Fibroblast of lung (primary cell): ENCODE data around the gene RFNG. TPM values are rescaled to one million over a fixed set of nuclear protein-coding genes. Genes with fewer than 3 reads are reported as not detected.

ENCODE experiments used
- DNase-seq, 2 donors: peaks; one replicate each; pipeline versions ENCODE4 v3.0.0 to v3.0.0-alpha.2; 2010; ENCODE audit warnings: low read depth in 2 of 2
- H2AFZ ChIP-seq: 2 replicates; pipeline ENCODE4 v1.5.1; 2012; ENCODE audit warnings: low read length, control low read depth, inconsistent platforms
- H3K27ac ChIP-seq: 2 replicates; pipeline ENCODE4 v1.5.1; 2011; ENCODE audit warnings: low read length, control low read depth; ENCODE audit not compliant: insufficient read depth
- H3K27me3 ChIP-seq: 2 replicates; pipeline ENCODE4 v1.5.1; 2011; ENCODE audit warnings: mild to moderate bottlenecking, low read length; ENCODE audit not compliant: control insufficient read depth, insufficient read depth
- H3K36me3 ChIP-seq: 2 replicates; pipeline ENCODE4 v1.5.1; 2011; ENCODE audit warnings: low read length; ENCODE audit not compliant: control insufficient read depth, insufficient read depth
- H3K4me1 ChIP-seq: 2 replicates; pipeline ENCODE4 v1.5.1; 2011; ENCODE audit warnings: low read length; ENCODE audit not compliant: control insufficient read depth, insufficient read depth; ENCODE audit errors: extremely low read depth
- H3K4me2 ChIP-seq: 2 replicates; pipeline ENCODE4 v1.5.1; 2011; ENCODE audit warnings: low read length, control low read depth; ENCODE audit not compliant: insufficient read depth; ENCODE audit errors: extremely low read depth
- H3K4me3 ChIP-seq, 4 experiments: fragments of 200-600 bp in 1 of 4; sonication (generic) in 1 of 4; replicated peaks in 1 of 4; 2 replicates each; pipeline ENCODE4 v1.5.1; 2011 to 2016; ENCODE audit warnings: low read length in 4 of 4, low read depth in 3 of 4, mild to moderate bottlenecking in 3 of 4, control low read depth in 2 of 4, inconsistent platforms in 1 of 4, mixed read lengths in 1 of 4; ENCODE audit not compliant: insufficient read depth in 1 of 4; ENCODE audit errors: control extremely low read depth in 1 of 4
- H3K79me2 ChIP-seq: 2 replicates; pipeline ENCODE4 v1.5.1; 2012; ENCODE audit warnings: mild to moderate bottlenecking, low read length, inconsistent platforms; ENCODE audit not compliant: control insufficient read depth, insufficient read depth
- H3K9ac ChIP-seq: 2 replicates; pipeline ENCODE4 v1.5.1; 2011; ENCODE audit warnings: mild to moderate bottlenecking, low read length, control low read depth; ENCODE audit not compliant: insufficient read depth
- H3K9me3 ChIP-seq: 2 replicates; pipeline ENCODE4 v1.5.1; 2012; ENCODE audit warnings: low read depth, low read length; ENCODE audit not compliant: control insufficient read depth, insufficient read depth
- H4K20me1 ChIP-seq: 2 replicates; pipeline ENCODE4 v1.5.1; 2011; ENCODE audit warnings: low read length; ENCODE audit not compliant: control insufficient read depth, insufficient read depth; ENCODE audit errors: extremely low read depth
- CTCF ChIP-seq, 2 donors: IDR thresholded peaks in 1 of 2; conservative IDR thresholded peaks in 1 of 2; 1 replicate in 1 of 2; 2 replicates in 1 of 2; pipeline ENCODE4 v1.5.1; 2011 to 2012; ENCODE audit warnings: low read length in 2 of 2, control low read depth in 1 of 2, inconsistent platforms in 1 of 2, low read depth in 1 of 2, mild to moderate bottlenecking in 1 of 2
- EZH2 ChIP-seq: IDR thresholded peaks from 2 replicates; pipeline ENCODE4 v1.5.1; 2012; ENCODE audit warnings: low read length, control low read depth, mild to moderate bottlenecking; ENCODE audit errors: missing control alignments
- polyA plus RNA-seq, 2 donors: library from polyadenylated mRNA; depleted of rRNA in 1 of 2; stranded (reverse) in 1 of 2; unstranded in 1 of 2; fragments of >200 nt; gene quantifications; 2 replicates each; pipeline ENCODE4 v1.2.1, GENCODE V29; 2011 to 2012; ENCODE audit warnings: missing spikeins in 1 of 2
- total RNA-seq: library from RNA; depleted of rRNA; stranded (reverse); fragments of >200 nt; gene quantifications from 2 replicates; pipeline ENCODE4 v1.2.1, GENCODE V29; 2014

The RFNG gene
- total and polyA plus RNA-seq, 2 donors (not counting 1 experiment from before 2014, with no cell fraction given), result 14.5 to 48.9 TPM

DNA sequence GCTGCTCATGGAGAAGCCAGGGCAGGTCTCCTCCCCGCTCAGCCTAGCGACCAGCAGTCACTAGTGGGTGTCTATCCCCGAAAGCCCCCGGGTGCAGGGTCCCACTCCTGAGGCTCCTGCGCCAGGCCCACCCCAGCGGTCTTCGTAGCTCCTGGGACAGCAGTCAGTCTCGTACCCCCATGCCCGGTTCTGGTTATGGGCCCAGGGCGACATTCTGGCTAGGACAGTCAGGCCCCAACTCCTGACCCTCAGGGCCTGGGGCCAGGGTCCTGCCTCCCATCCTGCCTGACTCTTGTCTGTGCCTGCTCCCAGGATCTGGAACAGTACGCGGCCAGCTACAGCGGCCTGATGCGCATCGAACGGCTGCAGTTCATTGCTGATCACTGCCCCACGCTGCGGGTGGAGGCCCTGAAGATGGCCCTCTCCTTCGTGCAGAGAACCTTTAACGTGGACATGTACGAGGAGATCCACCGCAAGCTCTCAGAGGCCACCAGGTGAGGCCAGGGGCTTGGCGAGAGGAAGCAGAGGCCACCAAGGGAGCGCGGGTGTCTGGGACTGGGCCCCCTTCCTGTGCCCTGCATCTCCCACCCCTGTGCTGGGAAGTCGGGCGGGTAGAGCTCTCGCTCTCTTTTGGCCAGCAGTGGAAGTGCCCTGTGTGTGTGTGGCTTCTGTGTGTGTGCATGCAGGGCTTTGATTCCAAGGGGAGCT lies 2.1 kb upstream of the RFNG start:
- H3K9me3 ChIP-seq, result no peaks in the 10 kb centered on the region
- TF ChIP-seq CTCF (conservative IDR thresholded peaks at IDR 0.05 in 1 of 2, IDR thresholded peaks at IDR 0.05 in 1 of 2; ENCODE audit: low read depth in 1 of 2, low read length in 2 of 2) (no peak), EZH2 (no peak)
- no peaks in the 10 kb centered on the region for H3K27me3 ChIP-seq
- peak overlapping the region in 1 of 4 experiments; percentile 80 for H3K4me3 ChIP-seq
- no peak overlapping the region for H3K9ac ChIP-seq
- peaks cover 21% of the 10 kb centered on the region for H3K79me2 ChIP-seq
- H3K27ac ChIP-seq, result no peak overlapping the region
- H3K4me2 ChIP-seq, result no peak overlapping the region
- no peak for DNase-seq
- H3K4me1 ChIP-seq, result peaks cover 7% of the 10 kb centered on the region
- H3K36me3 ChIP-seq, result peaks cover 47% of the 10 kb centered on the region
- H2AFZ ChIP-seq, result no peak overlapping the region
- H4K20me1 ChIP-seq, result no peaks in the 10 kb centered on the region

DNA sequence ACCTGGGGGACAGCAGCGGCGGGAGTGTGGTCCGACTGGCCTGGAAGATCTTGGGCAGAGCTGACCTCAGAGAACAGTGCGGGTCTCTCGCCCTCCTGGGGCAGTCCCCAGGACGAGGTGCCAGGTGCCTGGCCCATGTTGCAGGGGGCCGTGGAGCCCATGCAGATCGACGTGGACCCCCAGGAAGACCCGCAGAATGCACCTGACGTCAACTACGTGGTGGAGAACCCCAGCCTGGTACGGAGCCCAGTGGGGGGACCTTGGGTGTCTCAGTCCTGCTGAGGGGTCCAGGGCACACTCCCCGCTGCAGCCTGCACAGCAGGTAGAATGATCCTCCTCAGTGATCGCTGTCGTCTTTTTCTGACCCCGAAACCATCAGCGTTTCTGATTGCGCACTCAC lies 1.5 kb upstream of the RFNG start:
- DNase-seq, result no peak
- peak overlapping the region; percentile 92 for H3K4me2 ChIP-seq
- no peaks in the 10 kb centered on the region for H3K9me3 ChIP-seq
- H3K9ac ChIP-seq, result no peak overlapping the region
- peak overlapping the region; percentile 72 to 88 (median 82) for H3K4me3 ChIP-seq
- H3K79me2 ChIP-seq, result peaks cover 21% of the 10 kb centered on the region
- no peak for TF ChIP-seq CTCF (conservative IDR thresholded peaks at IDR 0.05 in 1 of 2, IDR thresholded peaks at IDR 0.05 in 1 of 2; ENCODE audit: low read depth in 1 of 2, low read length in 2 of 2)
- no peak for TF ChIP-seq EZH2
- H4K20me1 ChIP-seq, result no peaks in the 10 kb centered on the region
- H3K27ac ChIP-seq, result no peak overlapping the region
- H3K36me3 ChIP-seq, result peaks cover 47% of the 10 kb centered on the region
- peaks cover 7% of the 10 kb centered on the region for H3K4me1 ChIP-seq
- H2AFZ ChIP-seq, result no peak overlapping the region
- no peaks in the 10 kb centered on the region for H3K27me3 ChIP-seq

- Histone ChIP-seq H3K27me3 (no peaks in the 10 kb centered on the region), H3K4me1 (peaks cover 7% of the 10 kb centered on the region), H3K36me3 (peaks cover 48% of the 10 kb centered on the region), H3K4me3 (peak overlapping the region; percentile 72 to 88 (median 82)), H2AFZ (no peak overlapping the region), H3K9me3 (no peaks in the 10 kb centered on the region), H3K4me2 (peak overlapping the region; percentile 92), H3K79me2 (peaks cover 21% of the 10 kb centered on the region), H3K27ac (peak overlapping the region; percentile 47), H4K20me1 (no peaks in the 10 kb centered on the region), H3K9ac (peak overlapping the region; percentile 80)
- TF ChIP-seq EZH2, result no peak
- no peak for TF ChIP-seq CTCF (conservative IDR thresholded peaks at IDR 0.05 in 1 of 2, IDR thresholded peaks at IDR 0.05 in 1 of 2; ENCODE audit: low read depth in 1 of 2, low read length in 2 of 2)
- DNase-seq, result no peak
Measured at GRCh38 chr17:82052638-82053059, 1.0 kb upstream of the RFNG start.
